CD14-positive monocyte (primary cell): Measurements from ENCODE around the gene ERCC6L2. TPM values are rescaled to one million over a fixed set of nuclear protein-coding genes. Genes with fewer than 3 reads are reported as not detected.

Source experiments
- DNase-seq, 3 donors: peaks; one replicate each; pipeline ENCODE4 v3.0.0-alpha.2; 2011 to 2022
- H2AFZ ChIP-seq: 2 replicates; pipeline ENCODE4 v1.6.0; 2012; ENCODE audit warnings: mild to moderate bottlenecking, low read depth, low read length, inconsistent platforms; ENCODE audit not compliant: insufficient read depth, poor library complexity, severe bottlenecking
- H3K27ac ChIP-seq, 2 donors: 1 replicate in 1 of 2; 2 replicates in 1 of 2; pipeline ENCODE4 v1.5.1; 2012 to 2013; ENCODE audit warnings: low read length in 2 of 2, control low read depth in 1 of 2, inconsistent platforms in 1 of 2, low read depth in 1 of 2, mild to moderate bottlenecking in 1 of 2
- H3K27me3 ChIP-seq, 2 donors: one replicate each; pipeline versions ENCODE4 v1.6.0 to v1.6.1; 2011 to 2013; ENCODE audit warnings: low read length in 2 of 2; ENCODE audit not compliant: control insufficient read depth in 2 of 2, insufficient read depth in 2 of 2
- H3K36me3 ChIP-seq, 2 donors: replicated peaks in 1 of 2; 1 replicate in 1 of 2; 2 replicates in 1 of 2; pipeline versions ENCODE4 v1.5.1 to v1.6.1; 2012 to 2013; ENCODE audit warnings: low read length in 2 of 2, control low read depth in 1 of 2, inconsistent platforms in 1 of 2, mild to moderate bottlenecking in 1 of 2; ENCODE audit not compliant: insufficient read depth in 2 of 2, control insufficient read depth in 1 of 2
- H3K4me1 ChIP-seq, 2 donors: 1 replicate in 1 of 2; 2 replicates in 1 of 2; pipeline versions ENCODE4 v1.5.1 to v1.6.1; 2012 to 2013; ENCODE audit warnings: low read length in 2 of 2, control low read depth in 1 of 2, inconsistent platforms in 1 of 2, mild to moderate bottlenecking in 1 of 2, moderate library complexity in 1 of 2; ENCODE audit not compliant: insufficient read depth in 2 of 2, control insufficient read depth in 1 of 2
- H3K4me2 ChIP-seq: replicated peaks from 2 replicates; pipeline ENCODE3; 2012; ENCODE audit warnings: low read length, moderate library complexity, mild to moderate bottlenecking; ENCODE audit not compliant: poor library complexity, severe bottlenecking; ENCODE audit errors: extremely low read depth
- H3K4me3 ChIP-seq, 3 experiments: fragments of 200-600 bp in 1 of 3; sonication (generic) in 1 of 3; replicated peaks in 1 of 3; 1 replicate in 2 of 3; 2 replicates in 1 of 3; pipeline ENCODE4 v1.5.1; 2011 to 2013; ENCODE audit warnings: low read length in 3 of 3, mild to moderate bottlenecking in 3 of 3, control low read depth in 2 of 3, low read depth in 2 of 3, inconsistent platforms in 1 of 3, moderate library complexity in 1 of 3
- H3K79me2 ChIP-seq: 2 replicates; pipeline ENCODE4 v1.6.0; 2012; ENCODE audit warnings: mild to moderate bottlenecking, control low read depth, inconsistent platforms, low read length, moderate library complexity; ENCODE audit not compliant: insufficient read depth
- H3K9ac ChIP-seq: 2 replicates; pipeline ENCODE4 v1.6.0; 2017; ENCODE audit warnings: low read length, mild to moderate bottlenecking; ENCODE audit not compliant: insufficient read depth, poor library complexity, severe bottlenecking
- H3K9me3 ChIP-seq, 2 donors: replicated peaks in 1 of 2; 1 replicate in 1 of 2; 2 replicates in 1 of 2; pipeline versions ENCODE4 v1.5.1 to v1.6.1; 2012 to 2013; ENCODE audit warnings: low read length in 2 of 2, control low read depth in 1 of 2; ENCODE audit not compliant: control insufficient read depth in 1 of 2, insufficient read depth in 1 of 2
- H4K20me1 ChIP-seq: 2 replicates; pipeline ENCODE4 v1.6.0; 2012; ENCODE audit warnings: mild to moderate bottlenecking, low read length, control low read depth, moderate library complexity; ENCODE audit not compliant: insufficient read depth
- H3K27ac Mint-ChIP-seq, 7 donors: one replicate each; pipeline ENCODE4 v1.8.0; 2020; ENCODE audit warnings: mild to moderate bottlenecking in 7 of 7, mixed read lengths in 7 of 7, moderate library complexity in 6 of 7, inconsistent platforms in 2 of 7
- H3K27me3 Mint-ChIP-seq, 3 donors: one replicate each; pipeline ENCODE4 v1.8.0; 2021 to 2022; ENCODE audit warnings: low read depth in 3 of 3, mild to moderate bottlenecking in 3 of 3, mixed read lengths in 3 of 3, moderate library complexity in 3 of 3, inconsistent platforms in 1 of 3
- H3K36me3 Mint-ChIP-seq, 2 donors: one replicate each; pipeline ENCODE4 v1.8.0; 2020; ENCODE audit warnings: mixed read lengths in 2 of 2, inconsistent platforms in 1 of 2, mild to moderate bottlenecking in 1 of 2
- H3K4me1 Mint-ChIP-seq: one replicate; pipeline ENCODE4 v1.8.0; 2020; ENCODE audit warnings: mild to moderate bottlenecking, mixed read lengths
- H3K4me3 Mint-ChIP-seq, 2 donors: one replicate each; pipeline ENCODE4 v1.8.0; 2020; ENCODE audit warnings: mild to moderate bottlenecking in 2 of 2, mixed read lengths in 2 of 2, moderate library complexity in 1 of 2
- H3K9me3 Mint-ChIP-seq, 7 donors: one replicate each; pipeline ENCODE4 v1.8.0; 2020 to 2022; ENCODE audit warnings: mixed read lengths in 7 of 7, mild to moderate bottlenecking in 6 of 7, moderate library complexity in 6 of 7, inconsistent platforms in 2 of 7
- WGBS: methylation state at CpG from one replicate; pipeline ENCODE4 v1.1.5; 2013; ENCODE audit warnings: missing lambda C conversion rate; ENCODE audit not compliant: insufficient coverage; 5-methylcytosine and 5-hydroxymethylcytosine counted together
- intact Hi-C, 2 donors: fragments of 100-400 bp; cut with micrococcal nuclease; formaldehyde crosslinking; loops; one replicate each; pipeline versions ENCODE4 v1.15.0 to v1.15.1; 2023
- polyA plus RNA-seq, 3 donors: library from polyadenylated mRNA; depleted of rRNA in 1 of 3; unstranded in 2 of 3; stranded (reverse) in 1 of 3; fragments of 300-500 nt in 2 of 3; fragments of >200 nt in 1 of 3; fragmentation: Illumina TruSeq in 2 of 3; gene quantifications; 1 replicate in 2 of 3; 2 replicates in 1 of 3; pipeline ENCODE4 v1.2.3, GENCODE V29; 2012 to 2021
- TF ChIP-seq, protein P1 (sequence below): fragments of 200-600 bp; IDR thresholded peaks from one replicate; pipeline ENCODE4 v1.8.0; 2022; ENCODE audit warnings: antibody characterized with exemption, mild to moderate bottlenecking

The ERCC6L2 gene
- polyA plus RNA-seq, 3 donors: 7.1 to 18.9 (median 7.2) TPM

DNA sequence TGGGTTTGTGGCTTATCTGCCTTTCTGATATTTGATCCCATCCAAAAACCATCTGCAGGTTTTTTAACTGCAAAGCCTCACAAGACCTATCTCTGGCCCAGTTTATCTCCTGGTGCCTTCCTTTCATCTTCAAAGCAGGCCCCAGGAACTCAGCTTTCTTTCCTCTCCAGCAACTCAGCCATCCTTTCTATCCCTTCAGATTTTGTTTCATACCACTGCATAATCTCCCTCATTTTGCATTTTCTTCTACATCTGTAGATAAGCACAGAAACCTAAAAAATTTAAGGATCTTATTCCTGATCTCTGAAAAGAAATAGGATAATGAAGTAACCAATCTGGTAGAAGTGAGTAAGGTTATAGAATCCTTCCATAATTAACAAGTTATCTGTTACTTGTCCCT lies 19.5 kb upstream of the ERCC6L2 start:
- Mint-ChIP-seq H3K4me3 (no peak overlapping the region), H3K36me3 (peaks cover 0 to under 1% of the 10 kb centered on the region in 2 donors), H3K9me3 (peaks cover 0 to 7% (median 4%) of the 10 kb centered on the region in 7 donors), H3K27me3 (peaks cover 0 to 1% (median 0%) of the 10 kb centered on the region in 3 donors), H3K4me1 (peaks cover 8% of the 10 kb centered on the region), H3K27ac (no peak overlapping the region)
- TF ChIP-seq, protein P1, sequence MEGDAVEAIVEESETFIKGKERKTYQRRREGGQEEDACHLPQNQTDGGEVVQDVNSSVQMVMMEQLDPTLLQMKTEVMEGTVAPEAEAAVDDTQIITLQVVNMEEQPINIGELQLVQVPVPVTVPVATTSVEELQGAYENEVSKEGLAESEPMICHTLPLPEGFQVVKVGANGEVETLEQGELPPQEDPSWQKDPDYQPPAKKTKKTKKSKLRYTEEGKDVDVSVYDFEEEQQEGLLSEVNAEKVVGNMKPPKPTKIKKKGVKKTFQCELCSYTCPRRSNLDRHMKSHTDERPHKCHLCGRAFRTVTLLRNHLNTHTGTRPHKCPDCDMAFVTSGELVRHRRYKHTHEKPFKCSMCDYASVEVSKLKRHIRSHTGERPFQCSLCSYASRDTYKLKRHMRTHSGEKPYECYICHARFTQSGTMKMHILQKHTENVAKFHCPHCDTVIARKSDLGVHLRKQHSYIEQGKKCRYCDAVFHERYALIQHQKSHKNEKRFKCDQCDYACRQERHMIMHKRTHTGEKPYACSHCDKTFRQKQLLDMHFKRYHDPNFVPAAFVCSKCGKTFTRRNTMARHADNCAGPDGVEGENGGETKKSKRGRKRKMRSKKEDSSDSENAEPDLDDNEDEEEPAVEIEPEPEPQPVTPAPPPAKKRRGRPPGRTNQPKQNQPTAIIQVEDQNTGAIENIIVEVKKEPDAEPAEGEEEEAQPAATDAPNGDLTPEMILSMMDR: no peak
- Histone ChIP-seq H4K20me1 (no peaks in the 10 kb centered on the region), H3K4me1 (no peaks in the 10 kb centered on the region), H3K27me3 (no peaks in the 10 kb centered on the region), H3K4me2 (no peak overlapping the region), H3K9ac (no peak overlapping the region), H3K36me3 (no peaks in the 10 kb centered on the region), H3K79me2 (no peaks in the 10 kb centered on the region), H2AFZ (no peak overlapping the region), H3K4me3 (no peak overlapping the region), H3K9me3 (no peaks in the 10 kb centered on the region), H3K27ac (no peak overlapping the region)
- intact Hi-C loops: no loop called here
- DNase-seq: no peak

DNA sequence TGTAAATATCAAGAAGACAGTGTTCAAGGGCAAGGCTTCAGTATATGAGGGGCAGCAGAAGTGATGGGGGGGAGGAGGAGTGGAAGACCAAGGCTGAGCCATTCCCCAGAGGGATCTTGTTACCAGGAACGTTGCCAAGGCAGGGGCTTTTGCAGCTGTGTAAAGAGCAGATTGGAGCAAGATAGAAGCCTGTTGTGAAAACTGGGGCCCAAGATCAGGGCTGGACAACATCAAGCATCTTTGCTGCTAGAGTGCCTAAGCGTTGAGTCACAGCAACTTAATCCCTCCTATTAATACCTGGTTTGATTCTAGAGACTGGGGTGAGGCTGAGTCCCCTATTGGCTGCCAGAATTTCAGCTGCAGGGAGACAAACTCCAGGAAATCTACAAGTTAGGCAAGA lies 18.4 kb upstream of the ERCC6L2 start:
- Mint-ChIP-seq H3K9me3 (peaks cover 1 to 8% (median 4%) of the 10 kb centered on the region in 7 donors), H3K4me3 (no peak overlapping the region)

More for the DNA sequence above, 18.4 kb upstream of the ERCC6L2 start:
- H4K20me1 ChIP-seq: no peaks in the 10 kb centered on the region
- H3K9ac ChIP-seq: no peak overlapping the region
- no peaks in the 10 kb centered on the region for H3K36me3 ChIP-seq
- Mint-ChIP-seq H3K4me1 (peaks cover 8% of the 10 kb centered on the region), H3K27me3 (peaks cover 0 to 1% (median 0%) of the 10 kb centered on the region in 3 donors), H3K27ac (no peak overlapping the region), H3K36me3 (peaks cover 0 to 2% of the 10 kb centered on the region in 2 donors)
- H3K4me3 ChIP-seq: no peak overlapping the region
- H3K4me2 ChIP-seq: no peak overlapping the region
- WGBS: no CpG with 5 or more reads among the region's 2 CpGs
- no peak overlapping the region for H3K27ac ChIP-seq
- DNase-seq: no peak
- no peaks in the 10 kb centered on the region for H3K79me2 ChIP-seq
- TF ChIP-seq, protein P1: no peak
- H3K4me1 ChIP-seq: no peaks in the 10 kb centered on the region
- H2AFZ ChIP-seq: no peak overlapping the region
- H3K27me3 ChIP-seq: no peaks in the 10 kb centered on the region
- intact Hi-C loops: no loop called here
- peaks cover 0 to 7% of the 10 kb centered on the region in 2 donors for H3K9me3 ChIP-seq
